ENCODE results near the gene SLC31A2.
A peak's percentile ranks its signal among the peaks of the same experiment; 100 is the strongest.
"Not testable (repeated sequence)": the region's sequence is repeated elsewhere in the genome, so short reads cannot be mapped to it uniquely, and the experiment has no call there.

SLC31A2 gene, protein sequence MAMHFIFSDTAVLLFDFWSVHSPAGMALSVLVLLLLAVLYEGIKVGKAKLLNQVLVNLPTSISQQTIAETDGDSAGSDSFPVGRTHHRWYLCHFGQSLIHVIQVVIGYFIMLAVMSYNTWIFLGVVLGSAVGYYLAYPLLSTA

DNA sequence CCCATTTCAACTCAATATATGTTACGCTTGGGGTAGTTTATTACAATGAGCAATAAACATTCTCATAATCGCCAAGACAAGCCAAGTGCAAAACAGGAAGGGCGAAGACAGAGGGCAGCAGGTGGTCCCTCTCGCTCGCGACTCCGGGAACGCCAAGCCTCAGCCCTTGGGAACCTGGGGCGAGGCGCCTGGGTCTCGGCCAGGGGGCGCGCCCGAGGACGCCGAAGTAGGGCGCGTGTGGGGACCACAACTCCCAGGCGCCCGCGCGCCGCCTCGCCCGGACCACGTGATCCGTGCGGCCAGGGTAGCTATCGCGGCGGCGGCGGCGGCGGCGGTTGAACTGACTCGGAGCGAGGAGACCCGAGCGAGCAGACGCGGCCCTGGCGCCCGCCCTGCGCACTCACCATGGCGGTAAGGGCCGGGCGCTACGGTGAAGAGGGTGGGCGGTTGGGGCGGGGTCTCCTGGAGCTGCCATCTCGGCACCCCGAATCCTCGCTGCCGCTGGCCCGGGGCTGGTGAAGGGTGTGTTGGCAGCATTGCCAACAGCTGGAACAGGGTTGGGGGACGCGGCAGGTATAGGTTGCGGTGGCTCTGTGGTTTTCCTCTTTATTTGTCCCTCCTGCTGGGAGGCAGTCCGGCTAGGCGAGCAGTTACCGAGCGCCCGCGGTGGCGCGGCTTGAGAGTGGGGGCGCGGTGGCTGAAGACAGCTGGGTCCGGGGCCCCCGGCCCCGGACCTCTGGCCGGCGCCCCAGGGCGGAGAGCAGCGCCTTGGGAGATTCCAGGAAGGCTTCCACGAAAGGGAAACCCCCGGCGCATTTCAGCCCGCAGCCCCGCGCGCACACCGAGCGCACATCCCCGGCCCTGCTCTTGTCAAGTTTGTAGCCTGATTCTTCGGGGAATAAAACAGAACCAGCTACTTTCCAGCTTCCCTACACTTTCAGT is at the start of gene SLC31A2:
Gene SLC31A2, plus strand, starts transcription at position 338 of the 942 bp plus-strand sequence. Its CDS starts 68 bp downstream, at position 406.
- Histone ChIP-seq H3K4me3 (ENCODE audit: low read depth in 1 of 2, low read length in 2 of 2) (peak within 1 kb of the TSS; percentile 72 to 89), H3K36me3 (ENCODE audit: control insufficient read depth in 1 of 2, insufficient read depth in 2 of 2, low read length in 2 of 2) (no peaks in the 10 kb centered on the region), H3K4me1 (ENCODE audit: control insufficient read depth in 1 of 2, insufficient read depth in 2 of 2, low read length in 2 of 2) (no peaks in the 10 kb centered on the region), H3K27ac (ENCODE audit: low read length) (peak within 1 kb of the TSS; percentile 62), H3K27me3 (ENCODE audit: low read depth, low read length) (no peaks in the 10 kb centered on the region), H3K9me3 (ENCODE audit: control insufficient read depth in 1 of 2, low read length in 2 of 2) (no peaks in the 10 kb centered on the region)

DNA sequence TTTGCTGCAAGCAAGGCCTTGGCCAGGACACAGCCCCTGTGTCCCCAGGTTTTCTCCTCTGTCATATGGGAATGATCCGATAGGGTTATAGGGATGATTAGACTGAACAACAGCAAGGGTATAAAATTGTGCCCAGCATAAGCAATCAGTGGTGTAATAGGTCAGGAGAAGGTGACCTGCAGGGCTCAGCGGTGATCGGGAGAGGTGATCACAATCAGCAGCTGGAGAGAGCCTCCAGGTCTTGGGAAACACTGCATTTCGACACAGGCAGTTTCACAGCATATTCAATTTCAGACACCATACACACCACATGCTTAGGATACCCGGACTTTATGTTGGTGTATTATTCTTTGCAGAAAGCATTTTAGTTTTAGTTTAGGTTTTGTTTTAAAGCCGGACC is 45.5 kb upstream of the SLC31A2 start:
- not testable (repeated sequence) for H3K4me1 ChIP-seq (ENCODE audit: control insufficient read depth in 1 of 2, insufficient read depth in 2 of 2, low read length in 2 of 2); H3K27ac ChIP-seq (ENCODE audit: low read length); H3K9me3 ChIP-seq (ENCODE audit: control insufficient read depth in 1 of 2, low read length in 2 of 2); H3K36me3 ChIP-seq (ENCODE audit: control insufficient read depth in 1 of 2, insufficient read depth in 2 of 2, low read length in 2 of 2); H3K27me3 ChIP-seq (ENCODE audit: low read depth, low read length); H3K4me3 ChIP-seq (ENCODE audit: low read depth in 1 of 2, low read length in 2 of 2)

DNA sequence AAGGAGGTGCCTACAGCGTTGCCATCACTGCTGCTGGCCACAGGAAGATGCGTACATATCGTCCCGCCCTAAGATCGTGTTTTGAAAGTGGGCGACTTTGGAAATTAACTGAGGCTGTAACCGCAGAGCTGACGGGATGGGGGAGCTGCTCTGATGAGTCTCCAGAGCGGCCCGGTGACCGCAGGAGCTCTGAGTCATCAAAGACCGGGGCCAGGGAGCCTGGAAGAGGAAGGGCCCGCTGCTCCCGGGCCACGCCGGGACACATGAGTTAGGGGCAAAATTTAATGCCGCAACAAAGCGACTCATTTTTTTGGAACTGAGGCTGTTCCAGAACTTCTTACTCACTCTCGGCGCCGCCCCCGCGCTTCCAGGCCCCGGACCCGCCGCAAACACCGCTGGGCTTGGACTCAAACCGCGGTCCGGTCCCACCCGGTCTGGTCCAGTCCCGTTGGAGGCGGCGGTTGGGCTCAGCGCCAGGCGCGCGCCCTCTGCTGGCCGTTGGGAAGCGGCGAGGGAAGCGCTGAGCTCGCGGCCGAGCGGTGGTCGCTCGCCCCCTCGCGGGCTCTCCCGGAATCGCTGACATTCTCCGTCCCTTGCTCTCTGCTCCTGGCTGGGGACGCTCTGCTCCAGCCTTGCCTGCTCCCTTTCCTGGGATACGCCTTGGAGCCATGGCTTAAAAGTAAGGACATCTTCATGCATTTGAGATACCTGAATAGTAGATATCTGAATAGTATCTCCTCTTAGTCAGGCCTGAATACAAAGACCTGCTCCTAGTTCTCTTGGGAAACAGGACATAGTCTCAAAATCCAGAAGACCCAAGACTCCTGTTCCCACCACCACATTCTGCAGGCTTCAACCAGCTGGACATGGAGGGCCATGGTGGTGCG is 39.5 kb upstream of the SLC31A2 start:
- not testable (repeated sequence) for H3K27me3 ChIP-seq (ENCODE audit: low read depth, low read length); H3K4me1 ChIP-seq (ENCODE audit: control insufficient read depth in 1 of 2, insufficient read depth in 2 of 2, low read length in 2 of 2); H3K36me3 ChIP-seq (ENCODE audit: control insufficient read depth in 1 of 2, insufficient read depth in 2 of 2, low read length in 2 of 2); H3K4me3 ChIP-seq (ENCODE audit: low read depth in 1 of 2, low read length in 2 of 2); H3K9me3 ChIP-seq (ENCODE audit: control insufficient read depth in 1 of 2, low read length in 2 of 2); H3K27ac ChIP-seq (ENCODE audit: low read length)

DNA sequence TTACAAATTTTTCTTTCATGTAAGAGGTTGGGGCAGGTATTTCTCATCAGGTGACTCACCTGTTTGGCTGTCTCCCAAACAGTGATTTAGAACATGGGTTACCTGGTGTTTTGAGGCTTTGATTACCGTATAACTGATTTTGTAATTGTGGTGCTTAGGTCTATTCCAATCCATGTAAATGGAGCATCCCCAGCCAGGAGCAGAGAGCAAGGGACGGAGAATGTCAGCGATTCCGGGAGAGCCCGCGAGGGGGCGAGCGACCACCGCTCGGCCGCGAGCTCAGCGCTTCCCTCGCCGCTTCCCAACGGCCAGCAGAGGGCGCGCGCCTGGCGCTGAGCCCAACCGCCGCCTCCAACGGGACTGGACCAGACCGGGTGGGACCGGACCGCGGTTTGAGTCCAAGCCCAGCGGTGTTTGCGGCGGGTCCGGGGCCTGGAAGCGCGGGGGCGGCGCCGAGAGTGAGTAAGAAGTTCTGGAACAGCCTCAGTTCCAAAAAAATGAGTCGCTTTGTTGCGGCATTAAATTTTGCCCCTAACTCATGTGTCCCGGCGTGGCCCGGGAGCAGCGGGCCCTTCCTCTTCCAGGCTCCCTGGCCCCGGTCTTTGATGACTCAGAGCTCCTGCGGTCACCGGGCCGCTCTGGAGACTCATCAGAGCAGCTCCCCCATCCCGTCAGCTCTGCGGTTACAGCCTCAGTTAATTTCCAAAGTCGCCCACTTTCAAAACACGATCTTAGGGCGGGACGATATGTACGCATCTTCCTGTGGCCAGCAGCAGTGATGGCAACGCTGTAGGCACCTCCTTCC is 37.9 kb upstream of the SLC31A2 start:
- H3K4me1 ChIP-seq (ENCODE audit: control insufficient read depth in 1 of 2, insufficient read depth in 2 of 2, low read length in 2 of 2); H3K27ac ChIP-seq (ENCODE audit: low read length); H3K36me3 ChIP-seq (ENCODE audit: control insufficient read depth in 1 of 2, insufficient read depth in 2 of 2, low read length in 2 of 2); H3K27me3 ChIP-seq (ENCODE audit: low read depth, low read length); H3K4me3 ChIP-seq (ENCODE audit: low read depth in 1 of 2, low read length in 2 of 2); H3K9me3 ChIP-seq (ENCODE audit: control insufficient read depth in 1 of 2, low read length in 2 of 2): not testable (repeated sequence)

DNA sequence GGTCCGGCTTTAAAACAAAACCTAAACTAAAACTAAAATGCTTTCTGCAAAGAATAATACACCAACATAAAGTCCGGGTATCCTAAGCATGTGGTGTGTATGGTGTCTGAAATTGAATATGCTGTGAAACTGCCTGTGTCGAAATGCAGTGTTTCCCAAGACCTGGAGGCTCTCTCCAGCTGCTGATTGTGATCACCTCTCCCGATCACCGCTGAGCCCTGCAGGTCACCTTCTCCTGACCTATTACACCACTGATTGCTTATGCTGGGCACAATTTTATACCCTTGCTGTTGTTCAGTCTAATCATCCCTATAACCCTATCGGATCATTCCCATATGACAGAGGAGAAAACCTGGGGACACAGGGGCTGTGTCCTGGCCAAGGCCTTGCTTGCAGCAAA is 32.0 kb upstream of the SLC31A2 start:
- not testable (repeated sequence) for H3K4me3 ChIP-seq (ENCODE audit: low read depth in 1 of 2, low read length in 2 of 2); H3K27ac ChIP-seq (ENCODE audit: low read length); H3K9me3 ChIP-seq (ENCODE audit: control insufficient read depth in 1 of 2, low read length in 2 of 2); H3K36me3 ChIP-seq (ENCODE audit: control insufficient read depth in 1 of 2, insufficient read depth in 2 of 2, low read length in 2 of 2); H3K27me3 ChIP-seq (ENCODE audit: low read depth, low read length); H3K4me1 ChIP-seq (ENCODE audit: control insufficient read depth in 1 of 2, insufficient read depth in 2 of 2, low read length in 2 of 2)

DNA sequence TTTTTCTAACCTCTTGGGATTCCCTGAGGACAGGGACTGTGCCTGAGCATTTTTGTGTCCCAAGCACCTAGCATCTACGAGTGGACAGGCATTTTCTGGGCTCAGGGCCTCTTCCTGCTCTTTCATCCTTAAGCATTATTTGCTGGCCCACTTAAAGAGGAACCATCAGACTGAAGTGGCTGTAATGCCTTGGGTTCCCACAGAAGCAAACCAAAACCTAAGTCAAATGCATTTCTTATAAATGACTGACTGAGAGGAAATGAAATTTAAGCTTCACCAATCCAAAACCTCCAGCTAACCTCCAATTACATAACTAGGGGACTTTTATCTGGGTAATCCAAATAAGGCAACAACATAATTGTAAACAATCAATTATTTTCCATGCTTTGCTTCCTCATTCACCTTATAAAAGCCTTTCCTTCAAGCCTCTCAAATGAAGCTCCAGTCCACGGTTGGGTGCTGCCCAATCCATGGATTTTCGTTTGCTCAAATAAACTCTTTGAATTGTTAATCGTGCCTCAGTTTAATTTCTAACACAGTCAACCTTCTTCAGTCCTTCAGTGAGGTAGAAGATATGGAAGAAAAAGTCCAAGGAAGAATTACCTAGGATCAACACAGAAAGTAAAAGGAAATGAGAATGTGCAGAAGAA is 25.3 kb upstream of the SLC31A2 start:
- H3K4me1 ChIP-seq (ENCODE audit: control insufficient read depth in 1 of 2, insufficient read depth in 2 of 2, low read length in 2 of 2) = no peaks in the 10 kb centered on the region

DNA sequence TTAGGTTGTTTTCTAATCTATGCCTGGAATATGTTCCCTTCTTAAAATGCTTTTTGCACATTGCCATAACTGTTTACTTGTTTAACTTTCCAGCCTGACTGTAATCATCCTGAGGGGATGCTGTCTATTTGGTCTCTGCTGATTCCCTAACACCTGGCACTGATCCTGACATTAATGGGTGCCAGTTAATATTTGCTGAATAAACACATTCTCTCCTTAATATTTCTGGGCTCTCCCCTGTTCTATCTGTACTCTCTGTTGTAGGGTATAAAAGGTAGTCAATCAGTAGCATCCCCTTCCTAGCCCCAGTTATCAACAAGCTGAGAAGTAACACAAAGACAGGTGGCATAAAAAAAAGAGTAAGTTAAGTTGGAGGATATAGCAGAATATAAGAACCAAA is 21.3 kb upstream of the SLC31A2 start:
- Histone ChIP-seq H3K27me3 (ENCODE audit: low read depth, low read length) (no peaks in the 10 kb centered on the region), H3K4me1 (ENCODE audit: control insufficient read depth in 1 of 2, insufficient read depth in 2 of 2, low read length in 2 of 2) (no peaks in the 10 kb centered on the region), H3K9me3 (ENCODE audit: control insufficient read depth in 1 of 2, low read length in 2 of 2) (no peaks in the 10 kb centered on the region), H3K27ac (ENCODE audit: low read length) (no peak overlapping the region), H3K4me3 (ENCODE audit: low read depth in 1 of 2, low read length in 2 of 2) (no peak overlapping the region), H3K36me3 (ENCODE audit: control insufficient read depth in 1 of 2, insufficient read depth in 2 of 2, low read length in 2 of 2) (no peaks in the 10 kb centered on the region)

More for the DNA sequence above, 25.3 kb upstream of the SLC31A2 start:
- Histone ChIP-seq H3K27me3 (ENCODE audit: low read depth, low read length) (no peaks in the 10 kb centered on the region), H3K9me3 (ENCODE audit: control insufficient read depth in 1 of 2, low read length in 2 of 2) (no peaks in the 10 kb centered on the region), H3K4me3 (ENCODE audit: low read depth in 1 of 2, low read length in 2 of 2) (no peak overlapping the region), H3K27ac (ENCODE audit: low read length) (no peak overlapping the region), H3K36me3 (ENCODE audit: control insufficient read depth in 1 of 2, insufficient read depth in 2 of 2, low read length in 2 of 2) (no peaks in the 10 kb centered on the region)

DNA sequence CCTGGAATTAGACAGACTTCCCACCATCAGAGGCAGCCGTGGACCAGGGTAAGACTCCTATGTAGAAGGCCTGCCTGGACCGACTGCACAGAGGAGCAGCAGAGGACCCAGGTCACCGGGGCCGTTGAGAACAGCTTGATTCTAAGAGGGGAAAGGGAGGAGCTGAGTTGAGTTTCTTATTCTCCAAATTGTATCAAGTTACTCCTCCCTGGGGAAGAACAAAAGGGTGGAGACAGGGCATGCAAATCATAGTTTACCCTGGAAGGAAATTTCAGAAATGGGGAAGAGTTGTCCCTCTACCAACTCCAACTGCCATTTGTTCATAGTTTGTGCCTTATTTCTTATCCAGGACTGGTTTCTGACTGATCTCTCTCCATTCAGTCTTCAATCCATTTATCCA is 20.9 kb upstream of the SLC31A2 start:
- H3K27me3 ChIP-seq (ENCODE audit: low read depth, low read length) = no peaks in the 10 kb centered on the region
- H3K4me1 ChIP-seq (ENCODE audit: control insufficient read depth in 1 of 2, insufficient read depth in 2 of 2, low read length in 2 of 2) = no peaks in the 10 kb centered on the region
- H3K27ac ChIP-seq (ENCODE audit: low read length) = no peak overlapping the region
- no peak overlapping the region for H3K4me3 ChIP-seq (ENCODE audit: low read depth in 1 of 2, low read length in 2 of 2)
- no peaks in the 10 kb centered on the region for H3K9me3 ChIP-seq (ENCODE audit: control insufficient read depth in 1 of 2, low read length in 2 of 2)
- H3K36me3 ChIP-seq (ENCODE audit: control insufficient read depth in 1 of 2, insufficient read depth in 2 of 2, low read length in 2 of 2) = no peaks in the 10 kb centered on the region

DNA sequence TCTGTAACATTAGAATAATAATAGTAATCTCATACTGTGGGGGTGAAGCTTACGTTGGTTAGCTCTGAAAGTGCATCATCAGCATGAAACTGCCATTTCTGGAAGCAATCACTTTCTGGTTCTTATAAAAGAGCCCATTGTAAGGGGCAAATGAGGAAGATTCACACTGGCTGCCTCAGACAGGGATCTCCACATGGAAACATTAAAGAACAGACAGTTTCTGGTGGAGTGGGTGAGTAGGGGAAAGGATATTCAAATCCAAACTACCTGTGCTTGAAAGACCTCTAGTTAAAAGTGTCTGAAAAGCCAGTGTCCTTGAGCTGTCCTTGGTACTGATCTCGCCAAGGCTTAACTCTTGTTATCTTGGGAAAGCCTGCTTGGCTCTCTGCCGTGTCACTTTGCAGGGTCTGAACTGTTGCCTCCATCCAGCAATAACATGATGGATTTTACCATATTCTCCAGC is 19.1 kb upstream of the SLC31A2 start:
- no peak overlapping the region for H3K27ac ChIP-seq (ENCODE audit: low read length)
- no peak overlapping the region for H3K4me3 ChIP-seq (ENCODE audit: low read depth in 1 of 2, low read length in 2 of 2)
- no peaks in the 10 kb centered on the region for H3K36me3 ChIP-seq (ENCODE audit: control insufficient read depth in 1 of 2, insufficient read depth in 2 of 2, low read length in 2 of 2)
- H3K27me3 ChIP-seq (ENCODE audit: low read depth, low read length) = no peaks in the 10 kb centered on the region
- H3K9me3 ChIP-seq (ENCODE audit: control insufficient read depth in 1 of 2, low read length in 2 of 2) = no peaks in the 10 kb centered on the region
- no peaks in the 10 kb centered on the region for H3K4me1 ChIP-seq (ENCODE audit: control insufficient read depth in 1 of 2, insufficient read depth in 2 of 2, low read length in 2 of 2)

All from muscle layer of duodenum (tissue), 2 donors.